IPS-20b (cell line): Measurements from ENCODE around the gene TSEN54.

Experiments used
- H3K27ac ChIP-seq: one replicate; pipeline ENCODE4 v1.5.1; 2013; ENCODE audit warnings: low read length
- H3K27me3 ChIP-seq: 2 replicates; pipeline ENCODE4 v1.6.1; 2013; ENCODE audit warnings: mild to moderate bottlenecking, low read length, inconsistent platforms; ENCODE audit not compliant: insufficient read depth
- H3K36me3 ChIP-seq: 2 replicates; pipeline ENCODE4 v1.6.1; 2013; ENCODE audit warnings: low read depth, mild to moderate bottlenecking, inconsistent platforms, low read length, moderate library complexity; ENCODE audit not compliant: insufficient read depth
- H3K4me1 ChIP-seq: 2 replicates; pipeline ENCODE4 v1.6.1; 2013; ENCODE audit warnings: mild to moderate bottlenecking, control low read depth, inconsistent platforms, low read length, moderate library complexity; ENCODE audit not compliant: insufficient read depth
- H3K4me3 ChIP-seq: 2 replicates; pipeline ENCODE4 v1.5.1; 2013; ENCODE audit warnings: mild to moderate bottlenecking, low read length, inconsistent platforms
- H3K9ac ChIP-seq: 2 replicates; pipeline ENCODE4 v1.6.1; 2013; ENCODE audit warnings: low read depth, mild to moderate bottlenecking, inconsistent platforms, low read length, moderate library complexity
- H3K9me3 ChIP-seq: 2 replicates; pipeline ENCODE4 v1.6.1; 2013; ENCODE audit warnings: mild to moderate bottlenecking, low read depth, low read length, inconsistent platforms; ENCODE audit not compliant: insufficient read depth

TSEN54 gene

DNA sequence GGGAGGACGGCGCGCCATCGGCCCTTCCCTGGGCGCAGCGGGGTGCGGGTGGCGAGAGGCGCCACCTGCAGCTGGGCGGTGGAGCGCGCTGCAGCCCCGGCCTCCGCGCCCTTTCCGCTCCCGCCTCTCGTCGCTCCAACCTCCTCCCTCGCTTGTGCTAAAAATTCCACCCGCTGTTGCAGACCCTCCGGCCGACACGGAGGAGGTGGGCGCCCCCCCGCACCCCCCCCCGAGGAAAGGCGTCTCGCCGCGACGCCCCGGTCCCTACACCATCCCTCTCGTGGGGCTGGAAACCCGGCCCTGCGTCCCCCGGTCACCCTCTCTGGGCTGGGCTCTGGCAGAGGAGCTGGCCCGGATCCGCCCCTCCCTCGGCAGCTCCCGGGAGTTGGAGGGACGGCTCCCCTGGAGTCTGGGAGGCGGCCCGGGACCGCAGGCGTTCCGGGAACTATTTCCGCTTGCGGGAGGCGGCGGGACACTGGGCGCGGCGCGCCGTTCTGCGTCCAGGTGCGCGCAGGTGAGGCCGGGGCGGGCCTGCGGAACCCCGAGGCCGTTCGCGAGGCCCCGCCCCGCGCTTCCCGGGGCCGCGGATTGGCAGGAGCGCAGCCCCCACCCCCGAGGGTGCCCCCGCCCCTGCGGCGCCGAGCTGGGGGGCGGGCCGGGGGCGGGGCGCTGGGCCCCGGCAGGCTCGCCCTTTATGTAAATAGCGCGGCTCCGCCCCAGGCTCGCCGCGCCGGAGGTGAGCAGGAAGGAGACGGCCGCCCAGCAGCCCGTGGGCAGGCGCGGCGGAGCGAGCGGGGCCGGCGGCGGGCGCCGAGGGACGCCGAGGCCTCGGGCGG lies 8.9 kb downstream of the TSEN54 start, which contains the start of gene LLGL2:
TSS of gene LLGL2 (plus strand) at position 728 of the 836 bp plus-strand sequence. CDS start 17,730 bp downstream, outside the sequence.
- H3K9ac ChIP-seq, result peak within 1 kb of the TSS; percentile 89; the same call in 1 of the 2 replicates
- peak within 1 kb of the TSS; percentile 71 for H3K27ac ChIP-seq
- H3K4me1 ChIP-seq, result peaks cover 7% of the 10 kb centered on the region; the same call in 1 of the 2 replicates
- peak within 1 kb of the TSS; percentile 78 for H3K4me3 ChIP-seq
- peaks cover 25% of the 10 kb centered on the region for H3K36me3 ChIP-seq
- H3K9me3 ChIP-seq, result no peaks in the 10 kb centered on the region
- H3K27me3 ChIP-seq, result peaks cover 13% of the 10 kb centered on the region

GRCh38 chr17:75525806-75526554 lies 9.7 kb downstream of the TSEN54 start:
- Histone ChIP-seq H3K9me3 (no peaks in the 10 kb centered on the region), H3K27me3 (peaks cover 13% of the 10 kb centered on the region), H3K27ac (no peak overlapping the region), H3K4me3 (peak overlapping the region; percentile 72), H3K36me3 (peaks cover 25% of the 10 kb centered on the region), H3K9ac (peak overlapping the region; percentile 55; the same call in 1 of the 2 replicates), H3K4me1 (peaks cover 9% of the 10 kb centered on the region; the same call in 1 of the 2 replicates)

DNA sequence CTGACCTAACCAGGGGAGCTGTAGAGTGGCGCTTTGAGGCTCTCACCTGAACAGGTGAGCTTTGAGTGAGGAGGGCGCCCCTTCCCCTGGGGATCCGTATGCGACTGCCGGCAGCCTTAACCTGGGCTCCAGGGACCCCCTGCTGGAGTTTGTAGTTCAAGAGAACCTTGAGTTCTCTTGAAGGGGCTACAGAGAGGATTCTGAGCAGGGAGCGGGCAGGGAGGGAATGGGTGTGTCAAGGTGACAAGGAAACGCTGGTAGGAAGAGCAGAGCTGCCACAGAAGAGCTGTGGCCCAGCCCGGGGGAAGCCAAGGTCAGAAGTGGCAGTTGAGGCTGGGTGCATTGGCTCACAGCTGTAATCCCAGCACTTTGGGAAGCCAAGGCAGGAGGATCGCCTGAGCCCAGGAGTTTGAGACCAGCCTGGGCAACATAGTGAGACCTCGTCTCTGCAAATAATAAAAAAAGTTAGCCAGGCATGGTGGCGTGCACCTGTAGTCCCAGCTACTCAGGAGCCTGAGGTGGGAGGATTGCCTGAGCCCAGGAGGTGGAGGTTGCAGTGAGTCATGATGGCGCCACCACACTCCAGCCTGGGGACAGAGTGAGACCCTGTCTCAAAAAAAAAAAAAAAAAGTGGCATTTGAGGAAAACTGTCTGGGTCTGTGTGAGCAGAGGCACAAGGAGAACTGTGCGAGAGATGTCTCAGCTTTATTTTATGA lies 10.4 kb downstream of the TSEN54 start:
- Histone ChIP-seq H3K36me3 (peaks cover 20% of the 10 kb centered on the region), H3K4me3 (peak overlapping the region; percentile 72), H3K27ac (no peak overlapping the region), H3K9ac (peak overlapping the region; percentile 55; the same call in 1 of the 2 replicates), H3K9me3 (no peaks in the 10 kb centered on the region), H3K27me3 (peaks cover 13% of the 10 kb centered on the region), H3K4me1 (peaks cover 9% of the 10 kb centered on the region; the same call in 1 of the 2 replicates)

GRCh38 chr17:75530837-75531720 lies 14.8 kb downstream of the TSEN54 start:
- peaks cover 12% of the 10 kb centered on the region for H3K27me3 ChIP-seq
- H3K4me3 ChIP-seq, result no peak overlapping the region
- H3K4me1 ChIP-seq, result 0 out of 2 replicates have a peak, but pooled peaks cover 6% of the 10 kb centered on the region
- 0 out of 2 replicates have a peak, but pooled peaks cover 5% of the 10 kb centered on the region for H3K36me3 ChIP-seq
- no peak overlapping the region for H3K27ac ChIP-seq
- H3K9me3 ChIP-seq, result no peaks in the 10 kb centered on the region
- H3K9ac ChIP-seq, result no peak overlapping the region

GRCh38 chr17:75531721-75532072 lies 15.4 kb downstream of the TSEN54 start:
- Histone ChIP-seq H3K36me3 (0 out of 2 replicates have a peak, but pooled peaks cover 5% of the 10 kb centered on the region), H3K4me3 (no peak overlapping the region), H3K9ac (no peak overlapping the region), H3K4me1 (0 out of 2 replicates have a peak, but pooled peaks cover 4% of the 10 kb centered on the region), H3K27me3 (peaks cover 6% of the 10 kb centered on the region), H3K27ac (no peak overlapping the region), H3K9me3 (no peaks in the 10 kb centered on the region)

- Histone ChIP-seq H3K36me3 (0 out of 2 replicates have a peak, but pooled peaks cover 5% of the 10 kb centered on the region), H3K27ac (no peak overlapping the region), H3K4me1 (0 out of 2 replicates have a peak, but pooled peaks cover 2% of the 10 kb centered on the region), H3K9ac (no peak overlapping the region), H3K27me3 (no peaks in the 10 kb centered on the region), H3K9me3 (no peaks in the 10 kb centered on the region), H3K4me3 (no peak overlapping the region)
These were observed 18.8 kb downstream of the TSEN54 start for GRCh38 chr17:75535119-75535537.

DNA sequence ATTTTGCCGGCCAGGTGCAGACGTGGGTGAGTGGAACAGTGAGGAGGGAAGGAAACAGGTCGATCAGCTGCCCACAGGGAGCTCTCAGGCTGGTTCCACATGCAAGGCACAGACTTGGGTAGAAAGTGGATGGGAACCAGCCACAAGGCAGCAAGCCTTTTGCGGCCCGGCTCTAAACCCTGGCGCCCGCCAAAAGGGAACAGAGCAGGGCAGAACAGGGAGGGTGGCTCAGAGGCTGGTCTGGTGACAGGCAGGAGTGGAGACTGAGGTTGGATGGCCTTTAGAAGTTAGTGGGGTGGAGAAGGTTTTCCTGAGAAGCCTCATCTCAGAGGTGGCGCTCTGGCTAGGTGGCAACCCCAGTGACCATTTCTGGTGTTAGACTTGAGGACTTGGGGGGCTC lies 19.5 kb downstream of the TSEN54 start:
- Histone ChIP-seq H3K27me3 (no peaks in the 10 kb centered on the region), H3K4me3 (no peak overlapping the region), H3K9me3 (no peaks in the 10 kb centered on the region), H3K9ac (no peak overlapping the region), H3K36me3 (0 out of 2 replicates have a peak, but pooled peaks cover 5% of the 10 kb centered on the region), H3K4me1 (0 out of 2 replicates have a peak, but pooled peaks cover 2% of the 10 kb centered on the region), H3K27ac (no peak overlapping the region)

- no peak overlapping the region for H3K4me3 ChIP-seq
- H3K9me3 ChIP-seq, result no peaks in the 10 kb centered on the region
- H3K9ac ChIP-seq, result no peak overlapping the region
- H3K27ac ChIP-seq, result no peak overlapping the region
- H3K4me1 ChIP-seq, result no peaks in the 10 kb centered on the region
- H3K36me3 ChIP-seq, result 0 out of 2 replicates have a peak, but pooled peaks cover 5% of the 10 kb centered on the region
- H3K27me3 ChIP-seq, result no peaks in the 10 kb centered on the region
These were observed 20.0 kb downstream of the TSEN54 start for GRCh38 chr17:75536366-75536765.

GRCh38 chr17:75539967-75540729 lies 23.8 kb downstream of the TSEN54 start:
- Histone ChIP-seq H3K27me3 (no peaks in the 10 kb centered on the region), H3K36me3 (no peaks in the 10 kb centered on the region), H3K4me1 (no peaks in the 10 kb centered on the region), H3K4me3 (no peak overlapping the region), H3K9me3 (no peaks in the 10 kb centered on the region), H3K9ac (no peak overlapping the region; the same call in 1 of the 2 replicates), H3K27ac (no peak overlapping the region)

DNA sequence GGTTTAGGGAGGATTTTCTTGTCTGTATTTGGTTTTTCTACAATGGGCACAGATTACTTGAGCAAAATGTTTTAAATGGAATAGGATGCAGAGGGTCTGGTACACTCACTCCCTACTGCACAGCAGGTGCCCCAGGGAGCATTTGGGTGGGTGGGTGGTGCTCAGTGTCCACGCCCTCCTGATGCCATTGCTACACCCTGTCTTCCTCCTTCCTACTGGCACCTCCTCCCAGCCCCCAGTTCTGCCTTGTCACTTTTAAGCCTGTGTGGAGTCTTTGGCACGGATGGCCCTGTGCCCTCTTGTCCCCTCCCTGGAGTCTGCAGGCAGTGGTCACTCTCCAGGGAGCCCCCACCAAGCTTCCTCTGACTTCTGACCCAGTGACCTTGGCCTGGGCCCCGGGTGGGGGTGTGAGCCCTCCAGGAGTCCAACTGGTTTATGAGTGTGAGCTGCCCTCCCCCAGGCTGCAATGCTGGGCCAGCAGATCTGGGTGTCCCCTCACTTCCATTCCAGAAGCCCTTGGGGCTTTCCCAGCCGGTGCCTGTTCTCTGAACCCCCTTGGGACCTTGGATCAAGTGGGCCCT lies 24.7 kb downstream of the TSEN54 start:
- Histone ChIP-seq H3K4me3 (no peak overlapping the region), H3K9me3 (no peaks in the 10 kb centered on the region), H3K36me3 (no peaks in the 10 kb centered on the region), H3K4me1 (no peaks in the 10 kb centered on the region), H3K27ac (no peak overlapping the region), H3K9ac (no peak overlapping the region; the same call in 1 of the 2 replicates), H3K27me3 (no peaks in the 10 kb centered on the region)
